ENCODE data around the gene JCAD.

- no peak for TF ChIP-seq TAF1 (IDR thresholded peaks at IDR 0.05; ENCODE audit: borderline replicate concordance, insufficient read depth, low read length)
- TF ChIP-seq SIN3A (IDR thresholded peaks at IDR 0.05; ENCODE audit: borderline replicate concordance, insufficient read depth, low read length): no peak
- TF ChIP-seq POLR2AphosphoS5 (IDR thresholded peaks at IDR 0.05; ENCODE audit: low read depth, low read length): no peak
Observed at GRCh38 chr10:30039567-30039966, 19.8 kb downstream of the JCAD start.
